Esophagus squamous epithelium (tissue), 4 donors: Measurements from ENCODE around the gene MMD.

Source experiments
- CTCF ChIP-seq, 6 experiments: fragments of 450-650 bp in 4 of 6; fragments of 200-600 bp in 2 of 6; sonication (generic) in 2 of 6; IDR thresholded peaks; one replicate each; pipeline ENCODE4 v1.5.1; 2016 to 2019; ENCODE audit warnings: antibody characterized with exemption in 6 of 6, mild to moderate bottlenecking in 4 of 6, moderate library complexity in 4 of 6
- POLR2A ChIP-seq, 4 donors: fragments of 450-650 bp; IDR thresholded peaks; one replicate each; pipeline ENCODE4 v1.6.1; 2017; ENCODE audit warnings: antibody characterized with exemption in 4 of 4, mild to moderate bottlenecking in 4 of 4, moderate library complexity in 3 of 4

DNA sequence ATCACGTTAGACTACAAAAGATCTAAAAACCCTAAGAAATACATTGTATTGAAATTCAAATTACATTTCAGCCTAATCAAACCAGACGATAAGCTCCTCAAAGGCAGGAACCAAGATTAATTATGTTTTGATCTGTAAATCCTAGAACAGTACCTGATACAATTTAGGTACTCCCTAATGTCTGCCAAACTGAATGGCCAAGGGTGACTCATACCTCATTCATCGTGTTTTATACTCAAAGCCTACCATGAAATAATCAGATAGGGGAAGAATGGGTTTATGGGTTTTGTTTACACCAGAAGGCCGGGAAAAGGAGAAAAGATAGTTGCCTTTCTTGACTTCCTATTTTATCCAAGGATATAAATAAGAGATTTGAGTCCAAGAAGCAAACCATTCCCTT, 19.3 kb downstream of the MMD start:
- TF ChIP-seq CTCF (IDR thresholded peaks at IDR 0.05) = no peak
- no peak for TF ChIP-seq POLR2A (IDR thresholded peaks at IDR 0.05)
